Natural killer cell (primary cell): ENCODE results near the gene TMEM94. TPM values are rescaled to one million over a fixed set of nuclear protein-coding genes. Genes with fewer than 3 reads are reported as not detected.
A peak's percentile ranks its signal among the peaks of the same experiment; 100 is the strongest.
"Not testable (repeated sequence)": the region's sequence is repeated elsewhere in the genome, so short reads cannot be mapped to it uniquely, and the experiment has no call there.

Experiments
- ATAC-seq, 3 donors: fragments of 150-1000 bp in 2 of 3; fragments of 200-7000 bp in 1 of 3; cut with Tn5 transposase; 1 replicate in 1 of 3; 2 replicates in 2 of 3; pipeline ENCODE4 v1.10.0; 2021; ENCODE audit warnings: mild to moderate bottlenecking in 2 of 3, moderate library complexity in 2 of 3
- DNase-seq, 2 donors: peaks; one replicate each; pipeline versions ENCODE4 v3.0.0 to v3.0.0-alpha.2; 2013 to 2021; ENCODE audit warnings: mixed read lengths in 1 of 2
- H3K27ac ChIP-seq: one replicate; pipeline ENCODE4 v1.5.1; 2013; ENCODE audit warnings: mild to moderate bottlenecking, low read length
- H3K27me3 ChIP-seq: one replicate; pipeline ENCODE4 v1.6.1; 2013; ENCODE audit warnings: low read length; ENCODE audit not compliant: control insufficient read depth, insufficient read depth
- H3K36me3 ChIP-seq: one replicate; pipeline ENCODE4 v1.6.1; 2013; ENCODE audit warnings: low read length; ENCODE audit not compliant: control insufficient read depth, insufficient read depth
- H3K4me1 ChIP-seq: one replicate; pipeline ENCODE4 v1.6.1; 2013; ENCODE audit warnings: low read length; ENCODE audit not compliant: control insufficient read depth, insufficient read depth
- H3K4me3 ChIP-seq: one replicate; pipeline ENCODE4 v1.5.1; 2013; ENCODE audit warnings: low read length
- H3K9me3 ChIP-seq: one replicate; pipeline ENCODE4 v1.6.1; 2013; ENCODE audit warnings: low read length; ENCODE audit not compliant: control insufficient read depth, insufficient read depth
- H3K27ac Mint-ChIP-seq, 2 donors: one replicate each; pipeline ENCODE4 v1.8.0; 2022; ENCODE audit warnings: mild to moderate bottlenecking in 2 of 2, mixed read lengths in 2 of 2, moderate library complexity in 1 of 2
- H3K27me3 Mint-ChIP-seq, 2 donors: one replicate each; pipeline ENCODE4 v1.8.0; 2022; ENCODE audit warnings: low read depth in 2 of 2, mixed read lengths in 2 of 2
- H3K36me3 Mint-ChIP-seq: one replicate; pipeline ENCODE4 v1.8.0; 2022; ENCODE audit warnings: mixed read lengths
- H3K4me1 Mint-ChIP-seq, 2 donors: one replicate each; pipeline ENCODE4 v1.8.0; 2022; ENCODE audit warnings: mixed read lengths in 2 of 2
- H3K4me3 Mint-ChIP-seq: one replicate; pipeline ENCODE4 v1.8.0; 2022; ENCODE audit warnings: mild to moderate bottlenecking, moderate library complexity, mixed read lengths
- H3K9me3 Mint-ChIP-seq, 2 donors: one replicate each; pipeline ENCODE4 v1.8.0; 2022; ENCODE audit warnings: mixed read lengths in 2 of 2
- CTCF ChIP-seq: fragments of 200-600 bp; IDR thresholded peaks from one replicate; pipeline ENCODE4 v1.8.0; 2022; ENCODE audit warnings: antibody characterized with exemption
- WGBS: methylation state at CpG from one replicate; pipeline ENCODE4 v1.1.7; 2013; ENCODE audit warnings: missing lambda C conversion rate; ENCODE audit not compliant: insufficient coverage; 5-methylcytosine and 5-hydroxymethylcytosine counted together
- intact Hi-C: fragments of 100-400 bp; cut with micrococcal nuclease; formaldehyde crosslinking; loops from one replicate; pipeline ENCODE4 v1.14.2; 2022
- total RNA-seq, 4 donors: library from RNA; stranded (reverse); fragments of 120-200 nt in 1 of 4; gene quantifications; one replicate each; pipeline versions ENCODE4 v1.2.3 to v1.2.4, GENCODE V29; 2013 to 2022

Gene TMEM94
- total RNA-seq, 3 donors from 2014 or later (not counting 1 experiment from before 2014, with no cell fraction given) = 84.4 to 142 (median 104) TPM

- H3K36me3 Mint-ChIP-seq = no peaks in the 10 kb centered on the region
- no peak overlapping the region for H3K27ac Mint-ChIP-seq
Measured at GRCh38 chr17:75454193-75454592, 2.2 kb upstream of the TMEM94 start.

GRCh38 chr17:75454672-75455071 is 1.8 kb upstream of the TMEM94 start:
- peaks cover 27% of the 10 kb centered on the region for H3K4me1 ChIP-seq
- ATAC-seq, DNase-seq, H3K9me3 ChIP-seq, H3K4me3 ChIP-seq, H3K36me3 ChIP-seq, H3K27ac ChIP-seq, H3K27me3 Mint-ChIP-seq, H3K27me3 ChIP-seq, H3K9me3 Mint-ChIP-seq, H3K36me3 Mint-ChIP-seq, H3K27ac Mint-ChIP-seq, intact Hi-C loops: not testable (repeated sequence)
- Mint-ChIP-seq H3K4me3 (peak overlapping the region; percentile 32), H3K4me1 (peaks cover 33 to 38% of the 10 kb centered on the region in 2 donors)
- WGBS = 90% methylated on average over 3 of the region's 3 CpGs

More at GRCh38 chr17:75454193-75454592, 2.2 kb upstream of the TMEM94 start:
- no peaks in the 10 kb centered on the region for H3K9me3 Mint-ChIP-seq
- no peak for TF ChIP-seq CTCF
- Histone ChIP-seq H3K27ac (no peak overlapping the region), H3K36me3 (no peaks in the 10 kb centered on the region), H3K27me3 (no peaks in the 10 kb centered on the region), H3K4me3 (no peak overlapping the region), H3K4me1 (peaks cover 22% of the 10 kb centered on the region), H3K9me3 (no peaks in the 10 kb centered on the region)
- DNase-seq (no peak), ATAC-seq (no peak)
- no peaks in the 10 kb centered on the region for H3K27me3 Mint-ChIP-seq
- H3K4me3 Mint-ChIP-seq = peak overlapping the region; percentile 32
- H3K4me1 Mint-ChIP-seq = peaks cover 28 to 33% of the 10 kb centered on the region in 2 donors
- intact Hi-C loops = no loop called here

GRCh38 chr17:75456039-75456416 is 407 bp upstream of the TMEM94 start:
- Histone ChIP-seq H3K27me3 (no peaks in the 10 kb centered on the region), H3K4me1 (peaks cover 35% of the 10 kb centered on the region), H3K27ac (peak overlapping the region; percentile 85), H3K36me3 (no peaks in the 10 kb centered on the region), H3K9me3 (no peaks in the 10 kb centered on the region), H3K4me3 (peak overlapping the region; percentile 89)
- intact Hi-C loops = no loop called here
- DNase-seq (no peak), ATAC-seq (peak in 2 of 3 donors; percentile 3 to 5)
- peaks cover 41 to 45% of the 10 kb centered on the region in 2 donors for H3K4me1 Mint-ChIP-seq
- H3K9me3 Mint-ChIP-seq = no peaks in the 10 kb centered on the region
- no peaks in the 10 kb centered on the region for H3K27me3 Mint-ChIP-seq
- no peak for TF ChIP-seq CTCF
- no peaks in the 10 kb centered on the region for H3K36me3 Mint-ChIP-seq
- peak overlapping the region; percentile 94 to 96 for H3K27ac Mint-ChIP-seq
- 14% methylated on average over 13 of the region's 13 CpGs for WGBS
- H3K4me3 Mint-ChIP-seq = peak overlapping the region; percentile 95

- Mint-ChIP-seq H3K9me3 (no peaks in the 10 kb centered on the region), H3K36me3 (no peaks in the 10 kb centered on the region), H3K4me1 (peaks cover 41 to 45% of the 10 kb centered on the region in 2 donors), H3K4me3 (peak overlapping the region; percentile 95), H3K27me3 (no peaks in the 10 kb centered on the region), H3K27ac (peak overlapping the region; percentile 94 to 96)
- H3K27ac ChIP-seq = peak overlapping the region; percentile 85
- 5% methylated on average over 38 of the region's 38 CpGs for WGBS
- no peak for TF ChIP-seq CTCF
- DNase-seq (peak; percentile 23 to 38), ATAC-seq (no peak)
- peak overlapping the region; percentile 89 for H3K4me3 ChIP-seq
- H3K36me3 ChIP-seq = no peaks in the 10 kb centered on the region
- H3K9me3 ChIP-seq = no peaks in the 10 kb centered on the region
- peaks cover 35% of the 10 kb centered on the region for H3K4me1 ChIP-seq
- intact Hi-C loops = no loop called here
- no peaks in the 10 kb centered on the region for H3K27me3 ChIP-seq
Measured at GRCh38 chr17:75457047-75457654, 716 bp downstream of the TMEM94 start.
